Left renal cortex interstitium (tissue), 4 donors: ENCODE measurements around the gene HOXC12. TPM values are rescaled to one million over a fixed set of nuclear protein-coding genes. Genes with fewer than 3 reads are reported as not detected.

Experiments used
- DNase-seq, 4 donors: peaks; one replicate each; pipeline ENCODE4 v3.0.0-alpha.2; 2013; ENCODE audit warnings: low read depth in 4 of 4, low spot score in 2 of 4, missing footprints in 1 of 4
- polyA plus RNA-seq, 4 donors: library from polyadenylated mRNA; unstranded; fragments of 120-200 nt; gene quantifications; one replicate each; pipeline ENCODE4 v1.2.1, GENCODE V29; 2013; ENCODE audit not compliant: insufficient read length in 4 of 4

The HOXC12 gene
- not detected for polyA plus RNA-seq

GRCh38 chr12:53954694-53955035, at the start of gene HOXC12:
Gene HOXC12 (plus strand): TSS chr12:53954903. CDS start chr12:53954930, 27 bp downstream.
- DNase-seq = no peak

GRCh38 chr12:53907103-53907502, 47.6 kb upstream of the HOXC12 start:
- no peak for DNase-seq

- no peak for DNase-seq
These were observed 37.7 kb upstream of the HOXC12 start for GRCh38 chr12:53916788-53917655.

- DNase-seq = no peak
These were observed 29.9 kb upstream of the HOXC12 start for GRCh38 chr12:53924521-53925405.

- DNase-seq = no peak
These were observed 27.3 kb upstream of the HOXC12 start for GRCh38 chr12:53927220-53928029.

- DNase-seq = no peak
These were observed 26.5 kb upstream of the HOXC12 start for GRCh38 chr12:53928054-53928835.

GRCh38 chr12:53929527-53929926, 25.2 kb upstream of the HOXC12 start:
- DNase-seq = no peak

- no peak for DNase-seq
These were observed 24.0 kb upstream of the HOXC12 start for GRCh38 chr12:53930591-53931255.

- DNase-seq = no peak
These were observed 22.7 kb upstream of the HOXC12 start for GRCh38 chr12:53931844-53932581.

GRCh38 chr12:53932915-53933314, 21.8 kb upstream of the HOXC12 start:
- DNase-seq = no peak

GRCh38 chr12:53935383-53936341, 19.0 kb upstream of the HOXC12 start:
- DNase-seq = no peak

GRCh38 chr12:53937099-53937498, 17.6 kb upstream of the HOXC12 start:
- no peak for DNase-seq

GRCh38 chr12:53937596-53938325, 16.9 kb upstream of the HOXC12 start:
- DNase-seq = no peak

GRCh38 chr12:53938326-53939140, 16.2 kb upstream of the HOXC12 start, which contains the start of gene HOXC13:
Gene HOXC13 (plus strand): TSS chr12:53938831. CDS start chr12:53938907, 76 bp downstream.
- DNase-seq = peak in 3 of 4 donors; percentile 64 to 86 (median 70)

GRCh38 chr12:53939141-53940108, 15.3 kb upstream of the HOXC12 start:
- DNase-seq = no peak
